GM18508 (cell line): ENCODE results near the gene OR52E5.

ENCODE experiments used
- ATAC-seq: cut with Tn5 transposase; IDR thresholded peaks from one replicate; pipeline ENCODE4 v1.9.1; 2021; ENCODE audit warnings: moderate number of reproducible peaks; ENCODE audit not compliant: insufficient read depth, unreplicated experiment

OR52E5 gene

GRCh38 chr11:5931061-5931460 lies 38.1 kb downstream of the OR52E5 start:
- ATAC-seq: no peak

- ATAC-seq: no peak
Observed at GRCh38 chr11:5932671-5933070, 39.7 kb downstream of the OR52E5 start.

GRCh38 chr11:5933116-5933515 lies 40.1 kb downstream of the OR52E5 start:
- no peak for ATAC-seq

GRCh38 chr11:5937868-5938602 lies 45.0 kb downstream of the OR52E5 start:
- no peak for ATAC-seq

GRCh38 chr11:5938603-5938965 lies 45.6 kb downstream of the OR52E5 start:
- ATAC-seq: no peak

DNA sequence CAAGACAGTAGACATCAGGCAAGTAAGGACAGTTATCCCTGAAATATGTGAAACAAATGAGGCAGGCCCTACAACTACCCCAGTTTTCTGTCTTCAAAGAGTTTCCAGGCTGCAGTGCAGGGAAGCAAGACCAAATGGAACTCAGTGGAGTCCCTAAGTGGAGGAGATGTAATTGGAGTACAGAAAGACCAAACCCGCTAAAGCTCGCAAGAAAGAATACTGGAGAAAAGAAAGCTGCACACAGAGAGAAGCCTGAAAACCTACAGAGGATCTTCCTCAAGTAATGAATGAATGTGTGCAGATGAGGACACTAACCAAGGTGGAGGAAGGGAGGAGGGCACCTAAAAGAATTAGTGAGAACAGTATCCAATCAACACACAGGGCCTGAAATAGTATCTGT lies 47.7 kb downstream of the OR52E5 start:
- ATAC-seq: no peak

DNA sequence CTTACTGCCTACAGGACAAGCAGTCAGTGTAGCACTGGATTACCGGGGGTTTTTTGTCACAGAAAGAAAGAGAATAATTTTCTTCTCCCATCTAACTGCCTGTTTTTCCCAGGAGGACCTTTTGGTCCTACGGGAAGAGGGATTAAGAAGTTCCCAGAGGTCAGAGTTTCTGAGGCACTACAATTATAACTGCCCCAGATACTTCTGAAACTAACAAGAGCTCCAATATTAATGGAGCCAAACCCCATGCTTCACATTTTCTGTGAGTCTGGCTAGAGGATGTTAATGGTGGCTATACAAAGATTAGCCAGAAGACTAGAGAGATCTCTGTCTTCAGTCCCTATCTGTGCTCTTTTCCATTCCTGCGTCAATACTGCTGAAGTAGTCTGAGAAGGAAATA lies 48.9 kb downstream of the OR52E5 start, which contains the start of gene OR56A3:
TSS of gene OR56A3 (plus strand) at position 301 of the 400 bp plus-strand sequence. CDS start 5,096 bp downstream, outside the sequence.
- no peak for ATAC-seq
